PFSK-1 (cell line): ENCODE measurements around the gene VMP1.

Experiments used
- POLR2AphosphoS5 ChIP-seq: IDR thresholded peaks from 2 replicates; pipeline ENCODE4 v1.6.1; 2012; ENCODE audit warnings: low read depth, mild to moderate bottlenecking, control low read depth, low read length, moderate library complexity
- SIN3A ChIP-seq: IDR thresholded peaks from 2 replicates; pipeline ENCODE4 v1.6.1; 2012; ENCODE audit warnings: mild to moderate bottlenecking, low read length, moderate library complexity, borderline replicate concordance; ENCODE audit not compliant: insufficient read depth

- TF ChIP-seq POLR2AphosphoS5, result no peak
- TF ChIP-seq SIN3A, result no peak
Observed at GRCh38 chr17:59675231-59675630, 32.2 kb upstream of the VMP1 start.
